Naive thymus-derived CD8-positive, alpha-beta T cell (primary cell): ENCODE results near the gene PNRC2. TPM values are rescaled to one million over a fixed set of nuclear protein-coding genes. Genes with fewer than 3 reads are reported as not detected.
"Not testable (repeated sequence)": the region's sequence is repeated elsewhere in the genome, so short reads cannot be mapped to it uniquely, and the experiment has no call there.

Experiments
- ATAC-seq, 2 donors: fragments of 150-1000 bp; cut with Tn5 transposase in 1 of 2; sonication (Bioruptor Pico), chemical (Tn5 transposase) in 1 of 2; 1 replicate in 1 of 2; 2 replicates in 1 of 2; pipeline ENCODE4 v1.10.0; 2021; ENCODE audit warnings: mild to moderate bottlenecking in 2 of 2, moderate library complexity in 2 of 2
- POLR2A ChIA-PET: fragments of 350-600 bp; sonication (Branson Sonifier 250); formaldehyde crosslinking; loops from one replicate; lab custom pipeline; 2021; ENCODE audit warnings: antibody characterized with exemption; lab: Charles Lee
- DNase-seq, 10 donors: peaks; one replicate each; pipeline versions ENCODE4 v3.0.0 to v3.0.0-alpha.2; 2020 to 2022
- H3K27ac Mint-ChIP-seq, 10 donors: one replicate each; pipeline ENCODE4 v1.8.0; 2020 to 2022; ENCODE audit warnings: mild to moderate bottlenecking in 10 of 10, mixed read lengths in 10 of 10, moderate library complexity in 4 of 10, inconsistent platforms in 1 of 10
- H3K27me3 Mint-ChIP-seq, 5 donors: one replicate each; pipeline ENCODE4 v1.8.0; 2021 to 2022; ENCODE audit warnings: mixed read lengths in 5 of 5
- H3K36me3 Mint-ChIP-seq, 3 donors: one replicate each; pipeline ENCODE4 v1.8.0; 2020 to 2022; ENCODE audit warnings: mixed read lengths in 3 of 3, mild to moderate bottlenecking in 2 of 3, inconsistent platforms in 1 of 3
- H3K4me1 Mint-ChIP-seq, 4 donors: one replicate each; pipeline ENCODE4 v1.8.0; 2021 to 2022; ENCODE audit warnings: mixed read lengths in 4 of 4
- H3K4me3 Mint-ChIP-seq, 10 donors: one replicate each; pipeline ENCODE4 v1.8.0; 2020 to 2022; ENCODE audit warnings: mild to moderate bottlenecking in 10 of 10, mixed read lengths in 10 of 10, moderate library complexity in 6 of 10, inconsistent platforms in 1 of 10
- H3K9me3 Mint-ChIP-seq, 9 donors: one replicate each; pipeline ENCODE4 v1.8.0; 2020 to 2022; ENCODE audit warnings: mixed read lengths in 9 of 9, mild to moderate bottlenecking in 3 of 9, inconsistent platforms in 1 of 9, moderate library complexity in 1 of 9
- polyA plus RNA-seq, 3 donors: library from polyadenylated mRNA; unstranded; fragments of 300-500 nt; fragmentation: Illumina TruSeq; gene quantifications; one replicate each; pipeline ENCODE4 v1.2.3, GENCODE V29; 2021
- total RNA-seq, 8 experiments: library from RNA in 2 of 8; stranded (reverse) in 2 of 8; gene quantifications; one replicate each; pipeline ENCODE4 v1.2.3 and lab custom pipeline; 2021 to 2026

PNRC2 gene
- total and polyA plus RNA-seq, 5 experiments from 2014 or later, result 117 to 182 (median 139) TPM

- POLR2A ChIA-PET, result no interaction called here
- Mint-ChIP-seq H3K9me3 (no peaks in the 10 kb centered on the region), H3K27ac (no peak overlapping the region)
Measured at GRCh38 chr1:23997812-23998211, 38.2 kb downstream of the PNRC2 start.

DNA sequence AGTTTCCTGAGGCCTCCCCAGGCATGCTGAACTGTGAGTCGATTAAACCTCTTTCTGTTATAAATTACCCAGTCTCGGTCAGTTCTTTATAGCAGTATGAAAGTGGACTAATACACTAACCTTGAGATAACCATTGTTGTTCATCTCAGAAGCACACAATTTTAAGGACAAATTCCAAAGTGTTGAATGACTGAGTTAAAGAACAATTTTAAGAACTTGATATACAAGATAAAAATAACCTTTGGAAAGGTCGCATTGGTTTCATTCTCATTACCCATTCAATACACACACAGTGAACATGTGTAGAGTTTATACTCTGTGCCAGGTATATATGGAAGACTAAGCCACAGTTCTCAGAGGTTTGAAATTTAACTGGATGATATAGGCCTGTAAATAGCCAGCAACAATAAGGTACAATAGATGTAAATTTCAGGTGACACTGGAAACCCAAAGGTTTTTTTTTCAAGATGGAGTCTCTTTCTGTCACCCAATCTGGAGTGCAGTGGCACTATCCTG lies 39.6 kb downstream of the PNRC2 start:
- peaks cover 0 to 3% (median 0%) of the 10 kb centered on the region in 5 donors for H3K27me3 Mint-ChIP-seq
- no peaks in the 10 kb centered on the region for H3K9me3 Mint-ChIP-seq
- H3K36me3 Mint-ChIP-seq, result no peaks in the 10 kb centered on the region
- POLR2A ChIA-PET, result no interaction called here
- DNase-seq (no peak), ATAC-seq (no peak)
- H3K4me3 Mint-ChIP-seq, result no peak overlapping the region
- H3K4me1 Mint-ChIP-seq, result peaks cover 0 to 2% (median under 1%) of the 10 kb centered on the region in 4 donors
- no peak overlapping the region for H3K27ac Mint-ChIP-seq

More at GRCh38 chr1:23997812-23998211, 38.2 kb downstream of the PNRC2 start:
- no peak overlapping the region for H3K4me3 Mint-ChIP-seq
- no peak for DNase-seq
- peaks cover 0 to 3% (median 0%) of the 10 kb centered on the region in 5 donors for H3K27me3 Mint-ChIP-seq
- H3K36me3 Mint-ChIP-seq, result no peaks in the 10 kb centered on the region
- ATAC-seq, result no peak
- peaks cover 0 to 2% (median under 1%) of the 10 kb centered on the region in 4 donors for H3K4me1 Mint-ChIP-seq

DNA sequence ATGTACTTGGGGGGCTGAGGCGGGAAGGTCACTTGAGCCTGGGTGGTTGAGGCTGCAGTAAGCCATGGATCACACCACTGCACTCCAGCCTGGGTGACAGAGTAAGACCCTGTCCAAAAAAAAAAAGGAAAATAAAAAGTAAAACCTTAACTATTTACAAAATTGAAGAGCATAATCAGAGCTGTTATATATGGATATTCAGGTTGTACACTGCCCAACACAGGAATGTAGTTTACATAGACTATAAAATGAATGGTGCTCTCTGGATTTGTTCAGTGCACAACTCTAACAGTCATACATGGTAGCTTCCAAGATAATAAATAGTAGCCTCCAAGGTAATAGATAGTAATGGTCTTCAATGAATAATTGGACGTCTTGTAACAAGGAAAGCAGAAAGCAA lies 43.1 kb downstream of the PNRC2 start:
- no peak for DNase-seq
- H3K27me3 Mint-ChIP-seq, result peaks cover 2 to 9% (median 2%) of the 10 kb centered on the region in 5 donors
- POLR2A ChIA-PET, result no interaction called here
- no peak overlapping the region for H3K4me3 Mint-ChIP-seq
- H3K27ac Mint-ChIP-seq, result no peak overlapping the region
- ATAC-seq, result no peak
- H3K9me3 Mint-ChIP-seq, result no peaks in the 10 kb centered on the region
- H3K36me3 Mint-ChIP-seq, result no peaks in the 10 kb centered on the region
- peaks cover 0 to 1% (median 0%) of the 10 kb centered on the region in 4 donors for H3K4me1 Mint-ChIP-seq

GRCh38 chr1:24003331-24003972 lies 43.8 kb downstream of the PNRC2 start:
- Mint-ChIP-seq H3K4me3 (no peak overlapping the region), H3K9me3 (no peaks in the 10 kb centered on the region), H3K27me3 (peaks cover 2 to 9% (median 2%) of the 10 kb centered on the region in 5 donors), H3K4me1 (no peaks in the 10 kb centered on the region), H3K27ac (no peak overlapping the region), H3K36me3 (no peaks in the 10 kb centered on the region)
- DNase-seq (no peak), ATAC-seq (no peak)
- POLR2A ChIA-PET, result interaction anchor here (0.8 kb wide), 1 partner anchor 14 kb away, joined by 3 read pairs; no protein-coding TSS in a partner anchor

- POLR2A ChIA-PET, result interaction anchor here (0.5 kb wide), 1 partner anchor 22 kb away, joined by 5 read pairs; no protein-coding TSS in a partner anchor
- Mint-ChIP-seq H3K36me3 (no peaks in the 10 kb centered on the region), H3K4me1 (no peaks in the 10 kb centered on the region), H3K9me3 (no peaks in the 10 kb centered on the region), H3K27me3 (peaks cover 2 to 9% (median 4%) of the 10 kb centered on the region in 5 donors), H3K4me3 (no peak overlapping the region), H3K27ac (no peak overlapping the region)
- ATAC-seq, result no peak
- no peak for DNase-seq
Measured at GRCh38 chr1:24004132-24004531, 44.5 kb downstream of the PNRC2 start.

DNA sequence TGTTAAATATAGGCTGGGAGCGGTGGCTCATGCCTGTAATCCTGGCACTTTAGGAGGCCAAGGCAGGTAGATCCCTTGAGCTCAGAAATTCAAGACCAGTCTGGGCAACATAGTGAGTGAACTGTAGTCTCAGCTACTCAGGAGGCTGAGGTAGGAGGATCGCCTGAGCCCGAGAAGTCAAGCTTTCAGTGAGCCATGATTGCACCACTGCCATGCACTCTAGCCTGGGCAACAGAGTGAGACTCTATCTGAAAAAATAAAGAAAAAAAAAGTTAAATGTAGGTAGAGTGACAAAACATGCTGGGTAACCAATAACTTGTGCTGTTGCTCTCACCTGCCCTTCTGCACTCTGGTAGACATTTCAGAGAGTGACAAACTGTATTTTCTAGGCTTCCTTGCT lies 45.5 kb downstream of the PNRC2 start:
- H3K27ac Mint-ChIP-seq, result no peak overlapping the region
- DNase-seq, result no peak
- H3K36me3 Mint-ChIP-seq, result no peaks in the 10 kb centered on the region
- peaks cover 0 to 2% (median 0%) of the 10 kb centered on the region in 4 donors for H3K4me1 Mint-ChIP-seq
- peaks cover 4 to 12% (median 5%) of the 10 kb centered on the region in 5 donors for H3K27me3 Mint-ChIP-seq
- no peaks in the 10 kb centered on the region for H3K9me3 Mint-ChIP-seq
- POLR2A ChIA-PET, result no interaction called here
- no peak overlapping the region for H3K4me3 Mint-ChIP-seq
- ATAC-seq, result no peak

DNA sequence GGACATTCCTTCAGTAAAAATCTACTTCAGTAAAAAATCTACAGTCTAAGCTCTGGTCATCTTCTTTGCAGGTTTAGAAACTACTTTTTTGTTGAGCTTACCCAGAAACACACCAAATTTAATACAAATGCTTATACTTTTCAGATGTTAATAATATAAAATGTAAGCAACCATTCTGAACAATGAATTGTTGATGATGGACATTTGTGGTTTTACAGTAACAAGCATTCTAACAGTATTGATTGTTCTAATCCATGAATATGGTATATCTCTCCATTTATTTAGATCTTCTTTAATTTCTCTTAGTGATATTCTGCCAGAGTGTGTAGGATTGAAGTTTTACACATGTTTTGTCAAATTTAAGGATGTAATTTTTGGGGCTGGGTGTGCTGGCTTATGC lies 47.5 kb downstream of the PNRC2 start:
- no peaks in the 10 kb centered on the region for H3K36me3 Mint-ChIP-seq
- H3K27me3 Mint-ChIP-seq, result peaks cover 4 to 19% (median 7%) of the 10 kb centered on the region in 5 donors
- ATAC-seq (no peak), DNase-seq (no peak)
- H3K4me3 Mint-ChIP-seq, result no peak overlapping the region
- H3K27ac Mint-ChIP-seq, result no peak overlapping the region
- no peaks in the 10 kb centered on the region for H3K9me3 Mint-ChIP-seq
- POLR2A ChIA-PET, result no interaction called here
- peaks cover 0 to 2% (median 0%) of the 10 kb centered on the region in 4 donors for H3K4me1 Mint-ChIP-seq

- H3K4me3 Mint-ChIP-seq, DNase-seq, H3K36me3 Mint-ChIP-seq, ATAC-seq, H3K4me1 Mint-ChIP-seq, POLR2A ChIA-PET, H3K9me3 Mint-ChIP-seq, H3K27ac Mint-ChIP-seq: not testable (repeated sequence)
- peaks cover 4 to 19% (median 7%) of the 10 kb centered on the region in 5 donors for H3K27me3 Mint-ChIP-seq
Measured at GRCh38 chr1:24008574-24009184, 49.1 kb downstream of the PNRC2 start.

GRCh38 chr1:24009406-24009805 lies 49.8 kb downstream of the PNRC2 start:
- H3K36me3 Mint-ChIP-seq, result no peaks in the 10 kb centered on the region
- H3K4me1 Mint-ChIP-seq, result peaks cover 0 to 2% (median 0%) of the 10 kb centered on the region in 4 donors
- DNase-seq (no peak), ATAC-seq (no peak)
- peak overlapping the region in 1 of 10 donors; percentile 47 for H3K27ac Mint-ChIP-seq
- H3K9me3 Mint-ChIP-seq, result no peaks in the 10 kb centered on the region
- H3K27me3 Mint-ChIP-seq, result peaks cover 4 to 19% (median 7%) of the 10 kb centered on the region in 5 donors
- H3K4me3 Mint-ChIP-seq, result no peak overlapping the region
- POLR2A ChIA-PET, result no interaction called here

GRCh38 chr1:24010650-24011049 lies 51.0 kb downstream of the PNRC2 start:
- H3K36me3 Mint-ChIP-seq, result no peaks in the 10 kb centered on the region
- POLR2A ChIA-PET, result no interaction called here
- no peaks in the 10 kb centered on the region for H3K9me3 Mint-ChIP-seq
- H3K4me1 Mint-ChIP-seq, result peaks cover 0 to 2% (median 0%) of the 10 kb centered on the region in 4 donors
- ATAC-seq, result no peak
- peak overlapping the region in 1 of 10 donors; percentile 13 for H3K27ac Mint-ChIP-seq
- no peak for DNase-seq
- peaks cover 4 to 19% (median 5%) of the 10 kb centered on the region in 5 donors for H3K27me3 Mint-ChIP-seq
- H3K4me3 Mint-ChIP-seq, result no peak overlapping the region

GRCh38 chr1:24012878-24013277 lies 53.2 kb downstream of the PNRC2 start:
- peak overlapping the region in 1 of 10 donors; percentile 20 for H3K27ac Mint-ChIP-seq
- not testable (repeated sequence) for DNase-seq, H3K9me3 Mint-ChIP-seq, H3K27me3 Mint-ChIP-seq, H3K4me1 Mint-ChIP-seq, H3K36me3 Mint-ChIP-seq, ATAC-seq, H3K4me3 Mint-ChIP-seq
- POLR2A ChIA-PET, result interaction anchor here (0.7 kb wide), 1 partner anchor 78 kb away, joined by 6 read pairs; no protein-coding TSS in a partner anchor
